ENCODE measurements around the gene FAM120AOS.

DNA sequence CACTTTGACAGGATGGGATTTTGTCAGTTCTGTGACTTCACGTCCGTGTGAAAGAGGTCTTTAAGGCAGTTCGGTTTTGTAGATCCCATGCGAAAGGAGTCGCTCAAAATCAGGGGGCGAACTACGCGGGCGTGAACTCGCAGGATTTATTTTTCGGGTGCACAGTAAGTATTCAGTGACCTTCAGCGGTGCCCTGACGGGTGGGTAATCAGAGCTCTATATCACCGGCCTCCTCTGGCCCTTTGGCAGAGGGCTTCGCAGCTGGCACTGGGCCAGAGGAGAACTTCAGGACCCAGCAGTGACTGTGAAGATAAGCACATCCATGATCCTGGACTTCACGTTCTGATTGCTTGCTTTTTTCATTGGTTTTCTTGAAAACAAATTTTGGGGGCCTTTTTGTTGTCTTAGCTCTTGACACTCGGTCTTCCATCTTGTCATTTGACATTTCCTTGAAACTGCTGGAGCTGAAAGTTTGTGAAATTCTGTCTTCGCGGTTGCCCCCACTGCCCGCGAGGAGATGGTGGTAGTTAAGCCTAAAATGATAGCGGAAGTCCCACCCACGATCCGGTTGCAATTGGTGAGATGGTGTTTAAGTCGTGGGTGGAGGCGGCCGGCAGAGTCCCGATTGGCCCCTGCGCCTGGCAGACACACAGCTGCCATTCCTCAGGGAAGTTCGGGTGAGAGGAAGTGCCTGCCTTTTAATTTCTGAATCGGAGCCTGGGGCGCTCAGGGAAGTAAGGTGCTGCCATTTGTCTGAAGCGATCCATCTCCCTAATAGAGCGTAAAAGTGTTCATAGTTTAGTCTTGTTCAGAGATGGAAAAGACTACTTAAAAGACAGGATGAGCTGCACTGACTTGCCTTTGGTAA lies at the start of gene FAM120AOS:
- TF ChIP-seq EZH2 (IDR thresholded peaks at IDR 0.05; ENCODE audit: low read depth): no peak
- TF ChIP-seq, protein P1, sequence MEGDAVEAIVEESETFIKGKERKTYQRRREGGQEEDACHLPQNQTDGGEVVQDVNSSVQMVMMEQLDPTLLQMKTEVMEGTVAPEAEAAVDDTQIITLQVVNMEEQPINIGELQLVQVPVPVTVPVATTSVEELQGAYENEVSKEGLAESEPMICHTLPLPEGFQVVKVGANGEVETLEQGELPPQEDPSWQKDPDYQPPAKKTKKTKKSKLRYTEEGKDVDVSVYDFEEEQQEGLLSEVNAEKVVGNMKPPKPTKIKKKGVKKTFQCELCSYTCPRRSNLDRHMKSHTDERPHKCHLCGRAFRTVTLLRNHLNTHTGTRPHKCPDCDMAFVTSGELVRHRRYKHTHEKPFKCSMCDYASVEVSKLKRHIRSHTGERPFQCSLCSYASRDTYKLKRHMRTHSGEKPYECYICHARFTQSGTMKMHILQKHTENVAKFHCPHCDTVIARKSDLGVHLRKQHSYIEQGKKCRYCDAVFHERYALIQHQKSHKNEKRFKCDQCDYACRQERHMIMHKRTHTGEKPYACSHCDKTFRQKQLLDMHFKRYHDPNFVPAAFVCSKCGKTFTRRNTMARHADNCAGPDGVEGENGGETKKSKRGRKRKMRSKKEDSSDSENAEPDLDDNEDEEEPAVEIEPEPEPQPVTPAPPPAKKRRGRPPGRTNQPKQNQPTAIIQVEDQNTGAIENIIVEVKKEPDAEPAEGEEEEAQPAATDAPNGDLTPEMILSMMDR (conservative IDR thresholded peaks at IDR 0.05): no peak
